ENCODE measurements around the gene FBXL20.

GRCh38 chr17:39271546-39271945 is 129.9 kb downstream of the FBXL20 start:
- TF ChIP-seq EZH2 (IDR thresholded peaks at IDR 0.05; ENCODE audit: borderline replicate concordance, low read depth, low read length, poor library complexity, severe bottlenecking): no peak
- TF ChIP-seq CTCF (conservative IDR thresholded peaks at IDR 0.05; ENCODE audit: low read depth, low read length): no peak

All from A673 (cell line).